Measurements from ENCODE around the gene PER2. TPM values are rescaled to one million over a fixed set of nuclear protein-coding genes. Genes with fewer than 3 reads are reported as not detected.

PER2 gene
- total and polyA plus RNA-seq, 2 of the 13 experiments (the other 11 are each of a cell fraction or from before 2014, with no cell fraction given): 5.1 to 9.4 TPM

- TF ChIP-seq ZGPAT (CRISPR knock-in tag; IDR thresholded peaks at IDR 0.05) (no peak), ZFYVE20 (CRISPR knock-in tag; IDR thresholded peaks at IDR 0.05; ENCODE audit: borderline replicate concordance, low read depth) (0 out of 2 replicates have a peak, but pooled peaks have one; percentile 41), MAZ (IDR thresholded peaks at IDR 0.05; ENCODE audit: borderline replicate concordance, low read depth, low read length) (no peak), MAZ (CRISPR knock-in tag; IDR thresholded peaks at IDR 0.05; ENCODE audit: low read depth) (peak; percentile 19; the same call in 1 of the 2 replicates), HMG20B (CRISPR knock-in tag; conservative IDR thresholded peaks at IDR 0.05) (no peak), MNT (IDR thresholded peaks at IDR 0.05) (no peak), ETS1 (CRISPR knock-in tag; IDR thresholded peaks at IDR 0.05) (no peak), THAP9 (CRISPR knock-in tag; IDR thresholded peaks at IDR 0.05; ENCODE audit: borderline replicate concordance) (peak; percentile 78; the same call in 1 of the 2 replicates), ZNF792 (CRISPR knock-in tag; IDR thresholded peaks at IDR 0.05) (0 out of 2 replicates have a peak, but pooled peaks have one; percentile 48), POLR2A (IDR thresholded peaks at IDR 0.05; ENCODE audit: insufficient read depth in 1 of 2, low read depth in 2 of 2, low read length in 2 of 2) (peak; percentile 65 to 85), MLX (CRISPR knock-in tag; IDR thresholded peaks at IDR 0.05) (no peak; the same call in 1 of the 2 replicates), ZFP36L1 (CRISPR knock-in tag; IDR thresholded peaks at IDR 0.05) (no peak), RBFOX2 (IDR thresholded peaks at IDR 0.05; ENCODE audit: low read depth, low read length) (peak; percentile 89), CSRNP1 (CRISPR knock-in tag; IDR thresholded peaks at IDR 0.05) (peak; percentile 76), ZNF678 (CRISPR knock-in tag; IDR thresholded peaks at IDR 0.05) (no peak; the same call in 1 of the 2 replicates), POGZ (CRISPR knock-in tag; IDR thresholded peaks at IDR 0.05) (no peak), RBM39 (IDR thresholded peaks at IDR 0.05; ENCODE audit: low read depth, low read length, poor library complexity, severe bottlenecking) (peak; percentile 68), TBX2 (CRISPR knock-in tag; IDR thresholded peaks at IDR 0.05; ENCODE audit: borderline replicate concordance) (no peak)
Measured at GRCh38 chr2:238203094-238203972, 85.1 kb downstream of the PER2 start, which contains the start of gene ILKAP (continued).
